ENCODE results near the gene TBC1D2B.

TBC1D2B gene

GRCh38 chr15:78054966-78055365 lies 22.5 kb downstream of the TBC1D2B start:
- DNase-seq (ENCODE audit: low read depth in 3 of 3), result no peak

- no peak for DNase-seq (ENCODE audit: low read depth in 3 of 3)
Observed at GRCh38 chr15:78054518-78054917, 23.0 kb downstream of the TBC1D2B start.

GRCh38 chr15:78052545-78052944 lies 25.0 kb downstream of the TBC1D2B start:
- no peak for DNase-seq (ENCODE audit: low read depth in 3 of 3)

GRCh38 chr15:78052001-78052401 lies 25.5 kb downstream of the TBC1D2B start:
- no peak for DNase-seq (ENCODE audit: low read depth in 3 of 3)

- no peak for DNase-seq (ENCODE audit: low read depth in 3 of 3)
Observed at GRCh38 chr15:78051596-78051995, 25.9 kb downstream of the TBC1D2B start.

GRCh38 chr15:78050826-78051225 lies 26.7 kb downstream of the TBC1D2B start:
- DNase-seq (ENCODE audit: low read depth in 3 of 3), result no peak

- no peak for DNase-seq (ENCODE audit: low read depth in 3 of 3)
Observed at GRCh38 chr15:78050441-78050809, 27.1 kb downstream of the TBC1D2B start.

GRCh38 chr15:78049691-78050440 lies 27.6 kb downstream of the TBC1D2B start:
- DNase-seq (ENCODE audit: low read depth in 3 of 3), result peak in 1 of 3 donors; percentile 70

GRCh38 chr15:78048628-78048920 lies 28.9 kb downstream of the TBC1D2B start:
- no peak for DNase-seq (ENCODE audit: low read depth in 3 of 3)

GRCh38 chr15:78047761-78048627 lies 29.5 kb downstream of the TBC1D2B start:
- DNase-seq (ENCODE audit: low read depth in 3 of 3), result no peak

- no peak for DNase-seq (ENCODE audit: low read depth in 3 of 3)
Observed at GRCh38 chr15:78046796-78047341, 30.6 kb downstream of the TBC1D2B start.

- DNase-seq (ENCODE audit: low read depth in 3 of 3), result no peak
Observed at GRCh38 chr15:78045189-78045588, 32.3 kb downstream of the TBC1D2B start.

- no peak for DNase-seq (ENCODE audit: low read depth in 3 of 3)
Observed at GRCh38 chr15:78044407-78045155, 32.9 kb downstream of the TBC1D2B start.

GRCh38 chr15:78041946-78042345 lies 35.6 kb downstream of the TBC1D2B start:
- DNase-seq (ENCODE audit: low read depth in 3 of 3), result no peak

- no peak for DNase-seq (ENCODE audit: low read depth in 3 of 3)
Observed at GRCh38 chr15:78040653-78041244, 36.8 kb downstream of the TBC1D2B start.

- DNase-seq (ENCODE audit: low read depth in 3 of 3), result no peak
Observed at GRCh38 chr15:78038585-78039247, 38.8 kb downstream of the TBC1D2B start.

- no peak for DNase-seq (ENCODE audit: low read depth in 3 of 3)
Observed at GRCh38 chr15:78037779-78038305, 39.7 kb downstream of the TBC1D2B start.

GRCh38 chr15:78037328-78037727 lies 40.2 kb downstream of the TBC1D2B start:
- no peak for DNase-seq (ENCODE audit: low read depth in 3 of 3)

GRCh38 chr15:78035861-78036476 lies 41.5 kb downstream of the TBC1D2B start:
- DNase-seq (ENCODE audit: low read depth in 3 of 3), result no peak

GRCh38 chr15:78035321-78035751 lies 42.2 kb downstream of the TBC1D2B start:
- no peak for DNase-seq (ENCODE audit: low read depth in 3 of 3)

Measured in stimulated activated CD4-positive, alpha-beta T cell treated with anti-CD3 and anti-CD28 coated beads, TNF-alpha, amount 100 ng/mL, for 48 hours (primary cell).